HEK293 (cell line): ENCODE data around the gene KCNQ2.
A peak's percentile ranks its signal among the peaks of the same experiment; 100 is the strongest.

Experiments
- CTCF ChIA-PET: fragments of 350-600 bp; formaldehyde crosslinking; extraction: SDS; loops from one replicate; lab custom pipeline; 2021; ENCODE audit warnings: antibody characterized with exemption; lab: Yijun Ruan, JAX
- POLR2A ChIA-PET: fragments of 300-600 bp; formaldehyde crosslinking; extraction: SDS; loops from one replicate; lab custom pipeline; 2020; ENCODE audit warnings: antibody characterized with exemption, inconsistent platforms; lab: Yijun Ruan, JAX
- H3K27ac ChIP-seq: fragments of 200-500 bp; sonication (Bioruptor generic); 2 replicates; pipeline ENCODE4 v1.5.1; 2014; ENCODE audit warnings: low read depth, low read length, control low read depth, inconsistent platforms; ENCODE audit errors: extremely low read depth
- H3K36me3 ChIP-seq, 2 experiments: fragments of 200-500 bp in 1 of 2; sonication (Bioruptor generic) in 1 of 2; 1 replicate in 1 of 2; 2 replicates in 1 of 2; pipeline ENCODE4 v1.5.1; 2014 to 2017; ENCODE audit warnings: inconsistent platforms in 2 of 2, low read length in 2 of 2; ENCODE audit not compliant: control insufficient read depth in 2 of 2, insufficient read depth in 1 of 2
- H3K4me1 ChIP-seq: fragments of 200-500 bp; sonication (Bioruptor generic); 2 replicates; pipeline ENCODE4 v1.5.1; 2014; ENCODE audit warnings: mild to moderate bottlenecking, low read length, inconsistent platforms; ENCODE audit not compliant: control insufficient read depth, insufficient read depth
- H3K4me3 ChIP-seq: 2 replicates; pipeline ENCODE4 v1.5.1; 2011; ENCODE audit warnings: low read depth, mild to moderate bottlenecking, control low read depth, low read length, moderate library complexity
- H3K9me3 ChIP-seq: fragments of 200-500 bp; sonication (Bioruptor generic); 2 replicates; pipeline ENCODE4 v1.5.1; 2014; ENCODE audit warnings: low read depth, low read length, inconsistent platforms; ENCODE audit not compliant: control insufficient read depth, insufficient read depth
- BCL11B ChIP-seq: fragments of 450-650 bp; formaldehyde crosslinking; IDR thresholded peaks from 2 replicates; pipeline ENCODE4 v1.5.1; 2016; ENCODE audit warnings: low read depth, missing biosample characterization, missing genetic modification characterization
- KLF9 ChIP-seq: fragments of 450-650 bp; formaldehyde crosslinking; IDR thresholded peaks from 2 replicates; pipeline ENCODE4 v1.5.1; 2016; ENCODE audit warnings: missing biosample characterization, missing genetic modification characterization, low read depth
- SCRT2 ChIP-seq: fragments of 450-650 bp; formaldehyde crosslinking; IDR thresholded peaks from 2 replicates; pipeline ENCODE4 v1.5.1; 2016; ENCODE audit warnings: missing biosample characterization, missing genetic modification characterization
- YY1 ChIP-seq: fragments of 450-650 bp; formaldehyde crosslinking; IDR thresholded peaks from 2 replicates; pipeline ENCODE4 v1.5.1; 2018; ENCODE audit warnings: missing biosample characterization, missing genetic modification characterization
- ZNF10 ChIP-seq: fragments of 450-650 bp; formaldehyde crosslinking; IDR thresholded peaks from 2 replicates; pipeline ENCODE4 v1.5.1; 2017; ENCODE audit warnings: missing biosample characterization, missing genetic modification characterization
- ZNF138 ChIP-seq: fragments of 450-650 bp; formaldehyde crosslinking; IDR thresholded peaks from 2 replicates; pipeline ENCODE4 v1.5.1; 2016; ENCODE audit warnings: missing biosample characterization, missing genetic modification characterization, borderline replicate concordance
- ZNF548 ChIP-seq: fragments of 450-650 bp; formaldehyde crosslinking; IDR thresholded peaks from 2 replicates; pipeline ENCODE4 v1.5.1; 2016; ENCODE audit warnings: missing biosample characterization, missing genetic modification characterization
- ZNF600 ChIP-seq: fragments of 450-650 bp; formaldehyde crosslinking; IDR thresholded peaks from 2 replicates; pipeline ENCODE4 v1.5.1; 2016; ENCODE audit warnings: missing biosample characterization, missing genetic modification characterization
- ZNF626 ChIP-seq: fragments of 450-650 bp; sonication (Bioruptor Pico); formaldehyde crosslinking; IDR thresholded peaks from 2 replicates; pipeline ENCODE4 v1.5.1; 2018; ENCODE audit warnings: missing biosample characterization, missing genetic modification characterization, inconsistent platforms
- ZNF677 ChIP-seq: fragments of 450-650 bp; IDR thresholded peaks from 2 replicates; pipeline ENCODE4 v1.5.0; 2018; ENCODE audit warnings: missing biosample characterization, mild to moderate bottlenecking, missing genetic modification characterization, moderate library complexity
- TF ChIP-seq, protein P1 (sequence below): fragments of 450-650 bp; formaldehyde crosslinking; IDR thresholded peaks from 2 replicates; pipeline ENCODE4 v1.5.1; 2016; ENCODE audit warnings: missing biosample characterization, missing genetic modification characterization
- TF ChIP-seq, protein P2 (sequence below): fragments of 450-650 bp; formaldehyde crosslinking; optimal IDR thresholded peaks from 2 replicates; pipeline ENCODE3; 2016; ENCODE audit warnings: missing biosample characterization, mild to moderate bottlenecking, missing genetic modification characterization
- TF ChIP-seq, protein P3 (sequence below): fragments of 450-650 bp; formaldehyde crosslinking; IDR thresholded peaks from 2 replicates; pipeline ENCODE4 v1.5.1; 2016; ENCODE audit warnings: missing biosample characterization, missing genetic modification characterization, borderline replicate concordance
- TF ChIP-seq, protein P4 (sequence below): fragments of 450-650 bp; formaldehyde crosslinking; IDR thresholded peaks from 2 replicates; pipeline ENCODE4 v1.5.1; 2016; ENCODE audit warnings: missing biosample characterization, missing genetic modification characterization, low read depth
- TF ChIP-seq, protein P5 (sequence below): fragments of 450-650 bp; formaldehyde crosslinking; IDR thresholded peaks from 2 replicates; pipeline ENCODE4 v1.5.1; 2017; ENCODE audit warnings: missing biosample characterization, missing genetic modification characterization

KCNQ2 gene

DNA sequence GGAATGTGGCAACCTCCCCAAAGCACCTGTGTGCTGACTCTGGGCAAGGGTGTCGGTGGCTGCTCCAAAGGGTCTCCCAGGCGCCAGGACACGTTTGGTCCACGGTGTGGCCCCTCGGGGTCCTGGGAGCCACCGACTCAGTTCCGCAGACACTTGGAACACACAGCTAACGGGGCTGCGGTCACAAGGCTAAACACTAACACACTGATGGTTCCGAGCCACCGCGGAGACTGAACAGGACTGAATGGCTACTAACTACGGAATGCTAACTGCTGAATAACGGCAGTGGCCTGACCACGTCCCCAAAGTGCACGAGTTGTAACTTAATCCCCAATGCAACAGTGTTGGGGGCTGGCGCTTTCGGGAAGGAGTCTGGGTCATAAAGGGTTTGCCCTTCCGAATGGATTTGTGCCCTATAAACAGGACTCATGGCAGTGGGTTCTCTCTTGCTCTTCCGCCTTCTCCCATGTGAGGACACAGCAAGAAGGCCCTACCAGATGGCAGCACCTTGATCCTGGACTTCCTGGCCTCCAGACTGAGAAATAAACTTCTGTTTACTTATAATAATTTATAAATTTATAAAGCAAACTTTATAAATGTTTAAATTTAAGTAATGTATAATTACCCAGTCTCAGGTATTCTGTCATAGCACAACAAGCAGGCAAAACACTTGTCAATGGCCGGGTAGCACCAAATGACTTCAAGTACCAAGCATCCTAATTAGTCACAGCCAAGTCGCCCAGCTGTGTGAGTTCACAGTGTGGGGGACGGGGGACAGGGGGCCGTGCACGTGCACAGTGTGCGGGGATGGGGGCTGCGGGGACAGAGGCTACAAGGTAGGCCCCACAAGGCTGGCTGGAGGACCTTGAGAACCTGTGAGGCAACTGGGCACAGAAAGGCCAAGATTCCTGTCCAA lies 28.7 kb upstream of the KCNQ2 start:
- Histone ChIP-seq H3K9me3 (no peaks in the 10 kb centered on the region), H3K4me1 (no peaks in the 10 kb centered on the region), H3K27ac (no peak overlapping the region), H3K36me3 (peaks cover 0 to 10% of the 10 kb centered on the region in 2 experiments; a peak in 1 of 3 replicates), H3K4me3 (no peak overlapping the region)
- ChIA-PET POLR2A (interaction anchor here (0.6 kb wide), 1 partner anchor 17 kb away, joined by 3 read pairs; no protein-coding TSS in a partner anchor), CTCF (interaction anchor here (0.6 kb wide), 1 partner anchor 321 kb away, joined by 3 read pairs; no protein-coding TSS in a partner anchor)
- TF ChIP-seq SCRT2 (0 out of 2 replicates have a peak, but pooled peaks have one; percentile 20), ZNF600 (peak; percentile 48; the same call in 1 of the 2 replicates)
- TF ChIP-seq, protein P1, sequence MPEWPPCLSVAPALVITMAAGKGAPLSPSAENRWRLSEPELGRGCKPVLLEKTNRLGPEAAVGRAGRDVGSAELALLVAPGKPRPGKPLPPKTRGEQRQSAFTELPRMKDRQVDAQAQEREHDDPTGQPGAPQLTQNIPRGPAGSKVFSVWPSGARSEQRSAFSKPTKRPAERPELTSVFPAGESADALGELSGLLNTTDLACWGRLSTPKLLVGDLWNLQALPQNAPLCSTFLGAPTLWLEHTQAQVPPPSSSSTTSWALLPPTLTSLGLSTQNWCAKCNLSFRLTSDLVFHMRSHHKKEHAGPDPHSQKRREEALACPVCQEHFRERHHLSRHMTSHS (tag by site-specific recombination) = no peak
- TF ChIP-seq, protein P2, sequence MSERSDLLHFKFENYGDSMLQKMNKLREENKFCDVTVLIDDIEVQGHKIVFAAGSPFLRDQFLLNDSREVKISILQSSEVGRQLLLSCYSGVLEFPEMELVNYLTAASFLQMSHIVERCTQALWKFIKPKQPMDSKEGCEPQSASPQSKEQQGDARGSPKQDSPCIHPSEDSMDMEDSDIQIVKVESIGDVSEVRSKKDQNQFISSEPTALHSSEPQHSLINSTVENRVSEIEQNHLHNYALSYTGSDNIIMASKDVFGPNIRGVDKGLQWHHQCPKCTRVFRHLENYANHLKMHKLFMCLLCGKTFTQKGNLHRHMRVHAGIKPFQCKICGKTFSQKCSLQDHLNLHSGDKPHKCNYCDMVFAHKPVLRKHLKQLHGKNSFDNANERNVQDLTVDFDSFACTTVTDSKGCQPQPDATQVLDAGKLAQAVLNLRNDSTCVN = peak; percentile 31

DNA sequence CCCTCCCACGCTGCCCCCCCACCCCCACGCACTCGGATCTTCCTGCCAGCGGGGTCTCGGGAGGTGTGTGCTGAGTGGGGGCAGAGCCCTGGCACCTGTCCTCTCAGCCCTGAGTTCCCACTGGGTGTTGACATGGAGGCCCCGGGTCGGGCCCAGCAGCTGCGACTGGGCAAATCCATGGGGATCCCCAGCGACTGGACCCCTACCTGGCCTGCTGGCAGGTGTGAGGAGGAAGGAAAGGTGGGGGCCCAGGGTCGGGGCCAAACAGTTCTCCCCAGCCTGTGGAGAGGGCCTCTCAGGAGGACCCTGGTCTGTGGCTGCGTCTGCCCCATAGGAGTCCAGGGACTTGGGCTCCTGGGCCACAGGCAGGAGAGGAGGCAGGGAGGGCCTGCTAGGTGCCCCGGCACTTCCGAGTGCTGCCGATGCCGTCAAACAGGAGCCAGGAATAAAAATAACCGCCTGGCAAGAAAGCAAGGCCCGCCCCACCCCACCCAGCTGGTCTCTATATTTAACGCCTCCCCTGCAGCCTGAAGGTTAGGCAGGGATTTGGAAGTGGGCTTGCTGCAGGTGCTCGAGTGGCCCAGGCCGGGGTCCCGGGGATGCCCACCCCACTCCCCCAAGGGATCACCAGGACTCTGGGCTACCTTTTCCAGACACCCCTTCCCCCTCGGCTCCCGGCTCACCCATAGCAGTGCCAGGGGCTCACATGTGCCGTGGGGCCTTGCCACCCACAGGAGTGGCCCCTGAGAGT lies 27.9 kb upstream of the KCNQ2 start:
- H3K36me3 ChIP-seq = peaks cover 0 to 18% of the 10 kb centered on the region in 2 experiments; a peak in 1 of 3 replicates
- TF ChIP-seq, protein P3, sequence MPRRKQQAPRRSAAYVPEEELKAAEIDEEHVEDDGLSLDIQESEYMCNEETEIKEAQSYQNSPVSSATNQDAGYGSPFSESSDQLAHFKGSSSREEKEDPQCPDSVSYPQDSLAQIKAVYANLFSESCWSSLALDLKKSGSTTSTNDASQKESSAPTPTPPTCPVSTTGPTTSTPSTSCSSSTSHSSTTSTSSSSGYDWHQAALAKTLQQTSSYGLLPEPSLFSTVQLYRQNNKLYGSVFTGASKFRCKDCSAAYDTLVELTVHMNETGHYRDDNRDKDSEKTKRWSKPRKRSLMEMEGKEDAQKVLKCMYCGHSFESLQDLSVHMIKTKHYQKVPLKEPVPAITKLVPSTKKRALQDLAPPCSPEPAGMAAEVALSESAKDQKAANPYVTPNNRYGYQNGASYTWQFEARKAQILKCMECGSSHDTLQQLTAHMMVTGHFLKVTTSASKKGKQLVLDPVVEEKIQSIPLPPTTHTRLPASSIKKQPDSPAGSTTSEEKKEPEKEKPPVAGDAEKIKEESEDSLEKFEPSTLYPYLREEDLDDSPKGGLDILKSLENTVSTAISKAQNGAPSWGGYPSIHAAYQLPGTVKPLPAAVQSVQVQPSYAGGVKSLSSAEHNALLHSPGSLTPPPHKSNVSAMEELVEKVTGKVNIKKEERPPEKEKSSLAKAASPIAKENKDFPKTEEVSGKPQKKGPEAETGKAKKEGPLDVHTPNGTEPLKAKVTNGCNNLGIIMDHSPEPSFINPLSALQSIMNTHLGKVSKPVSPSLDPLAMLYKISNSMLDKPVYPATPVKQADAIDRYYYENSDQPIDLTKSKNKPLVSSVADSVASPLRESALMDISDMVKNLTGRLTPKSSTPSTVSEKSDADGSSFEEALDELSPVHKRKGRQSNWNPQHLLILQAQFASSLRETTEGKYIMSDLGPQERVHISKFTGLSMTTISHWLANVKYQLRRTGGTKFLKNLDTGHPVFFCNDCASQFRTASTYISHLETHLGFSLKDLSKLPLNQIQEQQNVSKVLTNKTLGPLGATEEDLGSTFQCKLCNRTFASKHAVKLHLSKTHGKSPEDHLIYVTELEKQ (tag by site-specific recombination) = no peak
- TF ChIP-seq ZNF677 (tag by site-specific recombination) (no peak), ZNF10 (no peak), BCL11B (no peak), KLF9 (tag by site-specific recombination) (no peak), ZNF548 (tag by site-specific recombination) (no peak), YY1 (no peak), ZNF138 (tag by site-specific recombination) (no peak), ZNF626 (tag by site-specific recombination) (no peak)
- TF ChIP-seq, protein P4, sequence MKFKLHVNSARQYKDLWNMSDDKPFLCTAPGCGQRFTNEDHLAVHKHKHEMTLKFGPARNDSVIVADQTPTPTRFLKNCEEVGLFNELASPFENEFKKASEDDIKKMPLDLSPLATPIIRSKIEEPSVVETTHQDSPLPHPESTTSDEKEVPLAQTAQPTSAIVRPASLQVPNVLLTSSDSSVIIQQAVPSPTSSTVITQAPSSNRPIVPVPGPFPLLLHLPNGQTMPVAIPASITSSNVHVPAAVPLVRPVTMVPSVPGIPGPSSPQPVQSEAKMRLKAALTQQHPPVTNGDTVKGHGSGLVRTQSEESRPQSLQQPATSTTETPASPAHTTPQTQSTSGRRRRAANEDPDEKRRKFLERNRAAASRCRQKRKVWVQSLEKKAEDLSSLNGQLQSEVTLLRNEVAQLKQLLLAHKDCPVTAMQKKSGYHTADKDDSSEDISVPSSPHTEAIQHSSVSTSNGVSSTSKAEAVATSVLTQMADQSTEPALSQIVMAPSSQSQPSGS = no peak
- TF ChIP-seq, protein P5, sequence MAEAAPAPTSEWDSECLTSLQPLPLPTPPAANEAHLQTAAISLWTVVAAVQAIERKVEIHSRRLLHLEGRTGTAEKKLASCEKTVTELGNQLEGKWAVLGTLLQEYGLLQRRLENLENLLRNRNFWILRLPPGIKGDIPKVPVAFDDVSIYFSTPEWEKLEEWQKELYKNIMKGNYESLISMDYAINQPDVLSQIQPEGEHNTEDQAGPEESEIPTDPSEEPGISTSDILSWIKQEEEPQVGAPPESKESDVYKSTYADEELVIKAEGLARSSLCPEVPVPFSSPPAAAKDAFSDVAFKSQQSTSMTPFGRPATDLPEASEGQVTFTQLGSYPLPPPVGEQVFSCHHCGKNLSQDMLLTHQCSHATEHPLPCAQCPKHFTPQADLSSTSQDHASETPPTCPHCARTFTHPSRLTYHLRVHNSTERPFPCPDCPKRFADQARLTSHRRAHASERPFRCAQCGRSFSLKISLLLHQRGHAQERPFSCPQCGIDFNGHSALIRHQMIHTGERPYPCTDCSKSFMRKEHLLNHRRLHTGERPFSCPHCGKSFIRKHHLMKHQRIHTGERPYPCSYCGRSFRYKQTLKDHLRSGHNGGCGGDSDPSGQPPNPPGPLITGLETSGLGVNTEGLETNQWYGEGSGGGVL = no peak
- H3K4me3 ChIP-seq = no peak overlapping the region
- ChIA-PET CTCF (no interaction called here), POLR2A (interaction anchor here (0.6 kb wide), 1 partner anchor 18 kb away, joined by 3 read pairs; no protein-coding TSS in a partner anchor)
- H3K27ac ChIP-seq = no peak overlapping the region
- H3K9me3 ChIP-seq = no peaks in the 10 kb centered on the region
- H3K4me1 ChIP-seq = no peaks in the 10 kb centered on the region
